ENCODE measurements around the gene DLGAP1.

The DLGAP1 gene

GRCh38 chr18:3914109-3914508 is 541.0 kb downstream of the DLGAP1 start:
- TF ChIP-seq CTCF (IDR thresholded peaks at IDR 0.05; ENCODE audit: extremely low read depth, insufficient read depth, missing control alignments) = no peak
- in situ Hi-C loops (cut with MboI; ENCODE audit: low pct_unique_long_range_greater_than_20kb, low sequenced_read_pairs, unreplicated experiment) = no loop called here
- DNase-seq (ENCODE audit: low spot score) = no peak

GRCh38 chr18:3912705-3913104 is 542.4 kb downstream of the DLGAP1 start:
- in situ Hi-C loops (cut with MboI; ENCODE audit: low pct_unique_long_range_greater_than_20kb, low sequenced_read_pairs, unreplicated experiment) = no loop called here
- no peak for DNase-seq (ENCODE audit: low spot score)
- no peak for TF ChIP-seq CTCF (IDR thresholded peaks at IDR 0.05; ENCODE audit: extremely low read depth, insufficient read depth, missing control alignments)

GRCh38 chr18:3911413-3911812 is 543.7 kb downstream of the DLGAP1 start:
- TF ChIP-seq CTCF (IDR thresholded peaks at IDR 0.05; ENCODE audit: extremely low read depth, insufficient read depth, missing control alignments) = no peak
- in situ Hi-C loops (cut with MboI; ENCODE audit: low pct_unique_long_range_greater_than_20kb, low sequenced_read_pairs, unreplicated experiment) = no loop called here
- no peak for DNase-seq (ENCODE audit: low spot score)

GRCh38 chr18:3910512-3910911 is 544.6 kb downstream of the DLGAP1 start:
- TF ChIP-seq CTCF (IDR thresholded peaks at IDR 0.05; ENCODE audit: extremely low read depth, insufficient read depth, missing control alignments) = no peak
- DNase-seq (ENCODE audit: low spot score) = no peak
- in situ Hi-C loops (cut with MboI; ENCODE audit: low pct_unique_long_range_greater_than_20kb, low sequenced_read_pairs, unreplicated experiment) = no loop called here

- DNase-seq (ENCODE audit: low spot score) = no peak
- in situ Hi-C loops (cut with MboI; ENCODE audit: low pct_unique_long_range_greater_than_20kb, low sequenced_read_pairs, unreplicated experiment) = no loop called here
- no peak for TF ChIP-seq CTCF (IDR thresholded peaks at IDR 0.05; ENCODE audit: extremely low read depth, insufficient read depth, missing control alignments)
Measured at GRCh38 chr18:3907955-3908354, 547.2 kb downstream of the DLGAP1 start.

- DNase-seq (ENCODE audit: low spot score) = no peak
- in situ Hi-C loops (cut with MboI; ENCODE audit: low pct_unique_long_range_greater_than_20kb, low sequenced_read_pairs, unreplicated experiment) = no loop called here
- TF ChIP-seq CTCF (IDR thresholded peaks at IDR 0.05; ENCODE audit: extremely low read depth, insufficient read depth, missing control alignments) = no peak
Measured at GRCh38 chr18:3906116-3906750, 548.9 kb downstream of the DLGAP1 start.

Measured in GM13977 (cell line).